IMR-90 (cell line): ENCODE results near the gene NUDCD2.

Experiments
- MAFK ChIP-seq: IDR thresholded peaks from 2 replicates; pipeline ENCODE4 v1.6.1; 2012; ENCODE audit warnings: low read depth, low read length, improper control_type of control experiment
- POLR2A ChIP-seq: IDR thresholded peaks from 2 replicates; pipeline ENCODE4 v1.6.1; 2012; ENCODE audit warnings: mild to moderate bottlenecking, low read depth, low read length
- RAD21 ChIP-seq: IDR thresholded peaks from 2 replicates; pipeline ENCODE4 v1.6.1; 2012; ENCODE audit warnings: low read length, improper control_type of control experiment
- RCOR1 ChIP-seq: IDR thresholded peaks from 2 replicates; pipeline ENCODE4 v1.6.1; 2012; ENCODE audit warnings: mild to moderate bottlenecking, low read length, improper control_type of control experiment; ENCODE audit not compliant: insufficient replicate concordance
- TF ChIP-seq, protein P1 (sequence below): conservative IDR thresholded peaks from 2 replicates; pipeline ENCODE4 v1.5.1; 2012; ENCODE audit warnings: mild to moderate bottlenecking, low read depth, low read length, improper control_type of control experiment
- TF ChIP-seq, protein P2 (sequence below): fragments of 150-350 bp; IDR thresholded peaks from 2 replicates; pipeline ENCODE4 v1.6.1; 2017; ENCODE audit warnings: mild to moderate bottlenecking, antibody characterized with exemption, low read length, low read depth

GRCh38 chr5:163437011-163437308 lies 22.9 kb downstream of the NUDCD2 start:
- TF ChIP-seq, protein P1, sequence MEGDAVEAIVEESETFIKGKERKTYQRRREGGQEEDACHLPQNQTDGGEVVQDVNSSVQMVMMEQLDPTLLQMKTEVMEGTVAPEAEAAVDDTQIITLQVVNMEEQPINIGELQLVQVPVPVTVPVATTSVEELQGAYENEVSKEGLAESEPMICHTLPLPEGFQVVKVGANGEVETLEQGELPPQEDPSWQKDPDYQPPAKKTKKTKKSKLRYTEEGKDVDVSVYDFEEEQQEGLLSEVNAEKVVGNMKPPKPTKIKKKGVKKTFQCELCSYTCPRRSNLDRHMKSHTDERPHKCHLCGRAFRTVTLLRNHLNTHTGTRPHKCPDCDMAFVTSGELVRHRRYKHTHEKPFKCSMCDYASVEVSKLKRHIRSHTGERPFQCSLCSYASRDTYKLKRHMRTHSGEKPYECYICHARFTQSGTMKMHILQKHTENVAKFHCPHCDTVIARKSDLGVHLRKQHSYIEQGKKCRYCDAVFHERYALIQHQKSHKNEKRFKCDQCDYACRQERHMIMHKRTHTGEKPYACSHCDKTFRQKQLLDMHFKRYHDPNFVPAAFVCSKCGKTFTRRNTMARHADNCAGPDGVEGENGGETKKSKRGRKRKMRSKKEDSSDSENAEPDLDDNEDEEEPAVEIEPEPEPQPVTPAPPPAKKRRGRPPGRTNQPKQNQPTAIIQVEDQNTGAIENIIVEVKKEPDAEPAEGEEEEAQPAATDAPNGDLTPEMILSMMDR, result no peak
- TF ChIP-seq, protein P2, sequence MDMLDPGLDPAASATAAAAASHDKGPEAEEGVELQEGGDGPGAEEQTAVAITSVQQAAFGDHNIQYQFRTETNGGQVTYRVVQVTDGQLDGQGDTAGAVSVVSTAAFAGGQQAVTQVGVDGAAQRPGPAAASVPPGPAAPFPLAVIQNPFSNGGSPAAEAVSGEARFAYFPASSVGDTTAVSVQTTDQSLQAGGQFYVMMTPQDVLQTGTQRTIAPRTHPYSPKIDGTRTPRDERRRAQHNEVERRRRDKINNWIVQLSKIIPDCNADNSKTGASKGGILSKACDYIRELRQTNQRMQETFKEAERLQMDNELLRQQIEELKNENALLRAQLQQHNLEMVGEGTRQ, result no peak
- no peak for TF ChIP-seq MAFK
- TF ChIP-seq RCOR1, result no peak
- no peak for TF ChIP-seq POLR2A
- TF ChIP-seq RAD21, result no peak
